AML-193 (cell line): ENCODE measurements around the gene MRPL28.
"Not testable (repeated sequence)": the region's sequence is repeated elsewhere in the genome, so short reads cannot be mapped to it uniquely, and the experiment has no call there.

Experiments used
- DNase-seq, 2 experiments: peaks; one replicate each; lab custom pipeline; 2025; lab: John Stamatoyannopoulos, UW

The MRPL28 gene

DNA sequence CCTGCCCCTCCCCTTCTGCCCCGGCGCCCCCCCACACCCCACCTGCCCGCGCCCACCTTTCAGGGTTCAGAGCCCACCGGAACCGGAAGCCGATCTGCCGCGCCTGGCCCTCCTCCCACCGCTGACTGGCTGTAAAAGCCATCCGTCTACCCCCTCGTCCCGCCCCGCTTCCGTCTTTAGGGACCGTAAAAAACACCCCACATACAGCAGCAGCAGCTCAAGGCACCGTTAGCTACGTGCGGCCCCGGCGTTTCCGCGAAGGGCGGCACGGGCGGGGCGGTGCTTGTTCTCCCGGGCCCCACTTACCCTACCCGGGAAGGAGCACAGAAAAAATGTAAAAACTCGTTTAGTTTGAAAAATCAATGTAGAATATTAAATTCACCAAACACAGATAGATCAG lies at the start of gene MRPL28:
Gene MRPL28 (minus strand): TSS at position 96 of the 400 bp plus-strand sequence. CDS start 320 bp downstream, outside the sequence.
- DNase-seq = peak; percentile 88 to 91

DNA sequence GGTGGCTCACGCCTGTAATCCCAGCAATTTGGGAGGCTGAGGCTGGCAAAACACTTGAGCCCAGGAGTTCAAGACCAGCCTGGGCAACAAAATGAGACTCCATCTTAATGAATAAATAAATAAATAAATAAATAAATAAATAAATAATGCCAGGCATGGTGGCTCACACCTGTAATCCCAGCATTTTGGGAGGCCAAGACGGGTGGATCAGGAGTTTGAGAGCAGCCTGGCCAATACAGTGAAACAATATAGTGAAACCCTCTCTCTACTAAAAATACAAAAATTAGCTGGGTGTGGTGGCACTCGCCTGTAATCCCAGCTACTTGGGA lies 44.8 kb upstream of the MRPL28 start:
- DNase-seq = not testable (repeated sequence)

DNA sequence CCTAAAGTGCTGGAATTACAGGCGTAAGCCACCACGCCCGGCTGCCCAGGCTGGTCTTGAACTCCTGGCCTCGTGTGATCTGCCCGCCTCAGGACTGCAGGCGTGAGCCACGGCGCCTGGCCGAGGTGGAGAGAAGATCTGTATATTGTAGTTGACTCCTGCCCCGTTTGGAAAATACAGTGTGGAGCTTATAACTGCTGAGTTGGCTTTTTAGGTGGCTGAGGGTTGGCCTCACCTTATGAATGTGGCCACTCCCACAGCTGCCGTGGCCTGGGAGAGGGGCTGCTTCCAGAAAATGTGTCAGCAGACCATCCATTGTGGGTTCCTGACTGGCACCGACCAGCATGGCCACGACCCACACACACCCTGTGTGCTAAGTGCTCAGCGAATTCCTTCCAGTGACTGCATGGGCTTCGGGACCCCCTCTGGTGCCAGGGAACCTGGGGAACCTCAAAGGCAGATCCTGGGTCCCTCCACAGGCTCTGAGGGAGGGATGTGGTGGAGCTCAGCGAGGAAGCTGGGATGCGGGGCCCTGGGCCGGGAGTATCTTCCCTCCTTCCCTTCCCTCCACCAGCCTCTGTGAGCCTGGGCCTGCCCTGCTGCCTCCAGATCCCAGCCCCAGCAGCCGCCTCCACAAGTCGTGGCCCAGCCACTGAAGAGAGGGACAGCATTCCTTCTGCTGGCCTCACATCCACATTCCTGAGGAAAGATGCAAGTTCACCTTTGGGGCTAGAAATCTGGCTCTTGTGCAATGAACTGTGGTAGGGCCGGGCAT lies 44.2 kb upstream of the MRPL28 start:
- DNase-seq = no peak

DNA sequence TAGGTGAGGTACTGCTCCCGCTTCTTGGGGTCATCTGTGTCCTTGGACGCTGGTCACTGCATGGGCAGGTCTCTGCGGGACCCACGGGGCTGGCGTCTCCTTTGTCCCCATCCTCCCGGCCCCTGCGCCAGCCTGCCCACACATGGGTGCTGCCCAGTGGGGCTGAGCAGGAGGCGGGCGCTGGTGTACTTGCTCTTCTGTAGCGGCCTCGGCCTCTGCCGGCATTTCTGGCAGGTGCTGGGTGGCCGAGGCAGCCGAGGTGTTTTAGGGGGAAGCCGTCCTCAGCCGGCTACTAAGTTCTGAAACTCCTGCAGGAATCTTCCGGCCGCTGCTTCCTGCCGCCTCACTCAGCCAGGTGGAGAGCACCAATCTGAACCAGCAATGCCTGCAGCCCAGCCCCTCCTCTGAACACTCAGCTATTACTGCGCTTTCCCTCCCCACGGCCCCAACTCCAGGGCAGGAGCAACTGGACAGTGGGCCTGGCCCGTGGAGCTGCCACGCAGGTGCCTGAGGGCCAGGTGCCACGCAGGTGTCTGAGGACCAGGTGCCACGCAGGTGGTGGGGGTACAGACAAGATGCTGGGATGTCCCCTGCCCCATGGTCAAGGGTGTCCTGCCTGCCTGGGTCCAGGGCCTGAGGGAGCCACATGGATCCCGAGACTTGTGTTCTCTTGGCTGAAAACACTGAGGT lies 41.4 kb upstream of the MRPL28 start:
- no peak for DNase-seq

DNA sequence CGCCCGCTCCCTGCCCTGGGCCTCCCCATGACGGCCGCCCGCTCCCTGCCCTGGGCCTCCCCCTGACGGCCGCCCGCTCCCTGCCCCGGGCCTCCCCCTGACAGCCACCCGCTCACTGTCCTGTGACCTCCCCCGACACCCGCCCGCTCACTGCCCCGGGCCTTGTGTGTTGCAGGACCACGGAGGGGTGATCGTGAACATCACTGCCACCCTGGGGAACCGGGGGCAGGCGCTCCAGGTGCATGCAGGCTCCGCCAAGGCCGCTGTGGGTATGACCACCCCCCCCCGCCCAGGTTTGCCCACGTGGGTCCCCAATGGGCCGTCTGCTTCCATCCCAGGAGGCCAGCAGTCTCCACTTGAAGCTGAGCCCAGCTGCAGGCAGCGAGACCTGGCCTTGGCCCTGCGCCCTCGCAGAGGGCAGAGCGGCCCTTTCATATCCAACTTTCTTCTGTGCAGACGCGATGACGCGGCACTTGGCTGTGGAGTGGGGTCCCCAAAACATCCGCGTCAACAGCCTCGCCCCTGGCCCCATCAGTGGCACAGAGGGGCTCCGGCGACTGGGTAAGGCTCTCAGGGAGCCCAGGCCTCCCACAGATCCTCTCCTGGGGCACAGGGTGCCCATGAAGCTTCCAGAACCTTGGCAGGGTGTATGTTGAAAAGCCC lies 40.3 kb upstream of the MRPL28 start:
- DNase-seq = no peak

DNA sequence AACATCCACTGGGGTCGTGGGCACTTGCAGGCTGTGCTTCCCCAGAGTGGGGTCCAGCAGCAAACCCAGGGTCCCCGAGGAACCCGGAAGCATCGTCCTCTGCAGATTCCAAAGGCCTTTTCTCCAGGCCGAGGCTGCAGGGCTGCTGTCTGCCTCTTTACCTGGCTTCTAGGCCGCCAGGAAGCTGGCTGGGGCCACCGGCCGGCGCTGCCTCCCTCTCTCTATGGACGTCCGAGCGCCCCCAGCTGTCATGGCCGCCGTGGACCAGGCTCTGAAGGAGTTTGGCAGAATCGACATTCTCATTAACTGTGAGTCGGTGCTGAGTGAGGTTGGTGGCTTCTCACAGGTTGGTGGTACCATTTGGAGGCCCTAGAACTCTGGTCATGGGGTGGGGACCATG lies 36.9 kb upstream of the MRPL28 start:
- DNase-seq = no peak

DNA sequence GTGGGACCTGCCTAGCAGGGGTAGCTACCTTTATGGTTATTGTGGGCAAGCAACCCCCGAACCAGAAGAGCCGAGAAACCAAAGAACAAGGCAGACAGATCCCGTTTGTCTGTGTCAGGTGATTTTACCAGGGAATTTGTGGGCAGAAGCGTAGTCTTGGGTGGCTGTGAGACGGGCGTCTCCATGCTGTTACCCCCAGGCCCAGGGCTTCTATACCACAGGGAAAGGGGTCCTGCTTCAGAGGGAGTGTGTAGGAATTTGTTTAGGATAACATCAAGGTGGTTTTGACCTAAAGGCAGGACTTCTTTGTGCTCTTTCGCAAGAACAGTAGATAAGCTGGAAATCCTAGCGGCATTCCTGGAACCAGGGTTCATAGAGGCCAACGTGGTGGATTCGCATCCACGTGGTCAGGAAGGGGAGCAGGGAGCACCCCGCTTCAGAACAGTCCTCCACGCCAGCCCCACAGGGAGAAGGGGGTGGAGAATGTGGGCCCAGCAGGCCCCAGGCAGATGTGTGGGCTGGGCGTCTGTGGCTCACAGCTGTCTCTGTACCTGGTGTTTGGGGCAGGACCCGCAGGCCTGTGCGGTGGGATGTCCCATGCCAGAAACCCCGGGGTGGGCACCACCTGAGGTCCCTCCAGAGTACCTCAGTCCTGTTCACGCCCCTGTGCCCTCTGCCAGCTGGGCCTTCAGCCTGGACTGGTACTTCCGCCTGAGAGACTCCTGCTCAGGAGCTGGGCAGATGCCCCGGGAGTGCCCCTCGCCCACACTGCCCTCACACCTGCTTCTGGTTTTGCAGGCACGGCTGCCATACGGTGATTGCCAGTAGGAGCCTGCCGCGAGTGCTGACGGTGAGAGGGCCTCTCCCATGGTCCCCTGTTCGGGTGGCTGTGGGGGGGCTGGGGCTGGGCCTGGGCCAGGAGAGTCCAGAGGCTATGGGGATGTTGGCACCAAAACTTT lies 35.5 kb upstream of the MRPL28 start:
- DNase-seq = no peak

DNA sequence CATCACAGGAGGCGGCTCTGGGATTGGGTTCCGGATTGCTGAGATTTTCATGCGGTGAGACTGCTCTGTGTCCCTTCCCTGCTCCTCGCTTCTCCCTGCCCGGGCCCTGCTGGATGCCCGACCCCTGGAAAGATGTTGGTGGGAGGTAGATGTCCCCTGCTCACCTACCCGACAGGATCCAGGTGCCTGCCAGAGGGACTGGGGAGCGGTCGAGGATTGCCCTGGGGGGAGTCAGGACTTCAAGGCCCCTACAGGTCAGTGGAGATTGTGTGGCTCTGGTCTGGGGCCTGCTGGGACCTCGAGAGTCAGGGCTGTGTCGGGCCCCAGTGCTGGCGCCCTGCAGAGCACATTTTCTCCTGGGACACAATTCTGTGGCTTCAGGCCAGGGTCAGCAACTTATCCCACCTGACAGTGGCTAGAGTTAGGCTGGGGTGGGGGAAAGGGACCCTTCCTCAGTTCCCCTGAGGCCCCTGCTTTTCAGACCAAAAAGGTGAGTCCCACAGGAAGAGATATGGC lies 34.7 kb upstream of the MRPL28 start:
- DNase-seq = no peak

DNA sequence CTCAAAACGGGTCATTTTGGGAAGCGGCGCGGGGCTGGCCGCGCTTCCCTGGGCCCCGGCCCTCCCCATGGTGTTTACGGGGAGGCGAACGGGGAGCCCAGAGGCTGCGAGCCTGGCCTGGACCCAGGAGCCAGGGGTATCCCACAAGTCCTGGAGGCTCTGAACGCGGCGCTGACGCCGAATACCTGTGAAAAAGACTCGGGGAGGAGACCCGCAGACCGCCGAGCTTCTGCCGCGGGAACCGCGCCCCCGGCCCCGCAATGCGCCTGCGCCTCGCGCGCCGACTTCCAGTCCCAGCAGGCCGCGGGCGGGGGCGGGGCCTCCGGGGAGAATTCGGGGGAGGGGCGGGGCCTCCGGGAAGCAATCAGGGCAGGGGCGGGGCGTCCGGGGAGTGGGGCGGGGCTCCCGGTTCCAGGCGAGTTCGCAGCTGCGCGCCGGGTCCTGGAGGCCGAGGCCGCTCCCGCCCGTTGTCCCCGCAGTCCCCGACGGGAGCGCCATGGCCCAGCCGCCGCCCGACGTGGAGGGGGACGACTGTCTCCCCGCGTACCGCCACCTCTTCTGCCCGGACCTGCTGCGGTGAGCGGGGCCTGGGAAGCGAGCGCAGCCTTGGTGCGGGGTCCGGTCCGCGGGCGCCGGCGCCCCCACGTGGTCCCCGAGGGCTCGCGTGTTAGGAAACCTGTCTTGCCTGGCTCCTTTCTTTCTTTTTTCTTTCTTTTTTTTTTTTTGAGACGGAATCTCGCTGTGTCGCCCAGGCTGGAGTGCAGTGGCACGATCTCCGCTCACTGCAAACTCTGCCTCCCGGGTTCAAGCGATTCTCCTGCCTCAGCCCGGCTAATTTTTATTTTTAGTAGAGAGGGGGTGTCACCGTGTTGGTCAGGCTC lies 31.4 kb upstream of the MRPL28 start, which contains the start of gene DECR2:
Gene DECR2 (plus strand): TSS at position 418 of the 881 bp plus-strand sequence. CDS start 79 bp downstream, at position 497.
- peak; percentile 74 to 83 for DNase-seq

DNA sequence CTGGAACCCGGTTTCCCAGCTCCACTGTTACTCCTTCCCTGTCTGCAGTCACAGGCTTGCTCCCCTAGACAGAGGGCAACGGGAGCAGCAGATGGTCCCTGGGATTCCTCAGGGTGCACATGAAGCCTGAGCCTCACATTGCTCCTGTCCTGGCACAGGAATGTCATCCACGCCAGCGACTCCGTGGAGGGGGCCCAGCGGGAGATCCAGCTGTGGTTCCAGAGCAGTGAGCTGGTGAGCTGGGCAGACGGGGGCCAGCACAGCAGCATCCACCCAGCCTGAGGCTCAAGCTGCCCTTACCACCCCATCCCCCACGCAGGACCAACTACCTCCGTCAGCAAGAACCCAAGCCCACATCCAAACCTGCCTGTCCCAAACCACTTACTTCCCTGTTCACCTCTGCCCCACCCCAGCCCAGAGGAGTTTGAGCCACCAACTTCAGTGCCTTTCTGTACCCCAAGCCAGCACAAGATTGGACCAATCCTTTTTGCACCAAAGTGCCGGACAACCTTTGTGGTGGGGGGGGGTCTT lies 29.8 kb upstream of the MRPL28 start:
- DNase-seq = no peak

DNA sequence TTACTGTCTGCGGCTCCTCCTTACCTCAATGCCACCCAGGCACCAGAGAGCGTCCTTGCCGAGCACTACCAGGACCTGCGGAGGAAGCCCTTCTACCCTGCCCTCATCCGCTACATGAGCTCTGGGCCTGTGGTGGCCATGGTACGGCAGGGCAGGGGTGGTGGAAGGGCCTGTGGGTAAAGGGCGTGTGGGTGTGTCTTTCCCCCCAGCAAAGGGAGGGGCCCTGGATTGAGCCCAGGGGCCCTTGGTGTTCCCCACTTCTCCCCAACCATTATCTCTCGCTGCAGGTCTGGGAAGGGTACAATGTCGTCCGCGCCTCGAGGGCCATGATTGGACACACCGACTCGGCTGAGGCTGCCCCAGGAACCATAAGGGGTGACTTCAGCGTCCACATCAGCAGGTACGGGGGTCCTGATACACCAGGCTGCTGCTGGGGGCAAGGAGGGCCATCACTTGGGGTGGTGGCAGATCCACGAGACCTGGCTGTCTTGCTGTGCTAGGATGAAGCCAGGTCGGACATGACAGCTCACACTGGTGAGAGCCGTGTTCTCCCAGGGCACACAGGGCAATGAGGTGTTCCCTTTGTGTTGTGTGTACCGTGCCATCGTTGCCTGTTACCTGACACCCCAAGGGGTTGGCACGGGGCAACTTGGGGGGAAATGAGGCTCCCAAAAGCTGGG lies 29.1 kb upstream of the MRPL28 start:
- DNase-seq = no peak

DNA sequence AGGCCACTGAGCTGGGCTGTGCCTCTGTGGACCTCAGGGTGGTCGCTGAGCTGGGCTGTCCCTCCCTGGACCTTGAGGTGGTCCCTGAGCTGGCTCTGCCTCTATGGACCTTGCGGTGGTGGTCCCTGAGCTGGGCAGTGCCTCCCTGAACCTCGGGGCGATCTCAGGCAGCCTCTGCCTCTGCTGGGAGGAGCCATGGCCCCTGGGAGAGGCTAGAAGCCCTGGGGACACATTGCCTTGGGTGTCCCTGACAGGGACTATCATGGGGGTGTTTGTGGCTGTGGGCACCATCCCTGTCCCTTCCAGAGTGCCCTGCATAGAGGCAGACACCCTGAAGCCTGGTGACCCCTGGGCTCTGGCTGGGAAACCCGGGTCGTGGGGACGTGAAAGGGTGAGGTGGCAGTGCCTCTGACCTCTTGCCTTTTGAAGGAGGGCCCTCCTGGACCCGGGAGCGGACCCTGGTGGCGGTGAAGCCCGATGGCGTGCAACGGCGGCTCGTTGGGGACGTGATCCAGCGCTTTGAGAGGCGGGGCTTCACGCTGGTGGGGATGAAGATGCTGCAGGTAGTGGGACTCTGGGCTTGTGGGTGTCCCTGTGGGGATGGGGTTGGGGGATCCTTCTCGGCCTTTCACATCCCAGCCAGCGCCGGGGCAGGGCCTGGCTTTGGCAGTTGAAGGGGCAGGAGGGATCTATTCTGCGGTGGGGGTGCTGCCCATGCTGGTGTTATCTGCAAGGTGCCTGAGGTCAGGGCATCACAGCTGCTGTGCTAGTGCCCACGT lies 28.4 kb upstream of the MRPL28 start:
- DNase-seq = no peak

DNA sequence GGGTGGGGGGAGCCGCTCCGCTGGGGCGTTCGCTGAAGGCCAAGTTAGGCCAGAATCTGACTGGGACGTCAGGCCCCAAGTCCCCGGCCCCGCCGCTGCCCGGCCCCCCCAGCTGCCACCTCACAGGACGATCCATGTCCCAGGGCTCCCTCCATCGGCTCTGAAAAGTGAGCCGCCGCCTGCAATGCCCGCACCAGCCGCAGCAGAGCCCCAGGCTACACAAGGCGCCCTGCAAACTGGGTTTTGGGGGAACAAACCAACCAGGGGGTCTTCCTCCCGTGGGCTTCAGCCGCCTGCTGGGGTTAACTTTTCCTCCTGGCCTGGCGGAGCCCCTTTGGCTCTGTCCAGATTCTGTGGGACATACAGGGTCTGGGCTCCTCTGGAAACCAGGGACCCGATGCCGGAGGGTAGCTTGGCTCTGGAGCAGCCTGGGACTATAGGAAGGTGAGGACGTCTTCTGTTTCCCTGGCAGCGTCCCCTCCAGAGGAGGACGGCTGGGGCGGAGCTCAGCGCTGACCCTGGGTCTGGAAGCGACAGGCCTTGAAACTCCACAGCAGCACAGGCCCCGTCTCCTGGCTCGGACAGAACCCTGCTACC lies 27.5 kb upstream of the MRPL28 start:
- DNase-seq = peak; percentile 22 to 45

DNA sequence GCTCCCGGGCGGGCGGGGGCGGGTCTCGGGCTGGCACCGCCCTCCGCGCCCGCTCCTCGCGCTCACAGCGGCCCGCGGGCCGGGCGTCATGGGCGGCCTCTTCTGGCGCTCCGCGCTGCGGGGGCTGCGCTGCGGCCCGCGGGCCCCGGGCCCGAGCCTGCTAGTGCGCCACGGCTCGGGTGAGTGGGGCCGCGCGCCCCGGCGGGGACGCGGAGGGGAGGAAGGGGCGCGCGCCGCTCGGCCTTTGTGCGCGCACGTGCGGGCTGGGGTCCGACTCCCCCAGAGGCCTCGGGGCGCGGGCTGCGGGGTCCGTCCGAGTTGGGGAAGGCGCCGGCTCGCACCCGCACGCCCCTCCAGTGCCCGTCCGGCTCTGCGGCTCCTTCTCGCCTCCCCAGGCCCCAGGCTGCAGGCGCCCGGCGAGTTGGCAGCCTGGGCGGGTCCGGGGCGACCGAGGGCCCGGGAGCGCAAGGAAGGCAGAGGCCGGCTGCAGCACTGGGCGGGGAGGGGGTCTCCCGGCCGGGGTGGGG lies 26.9 kb upstream of the MRPL28 start, which contains the start of gene NME4:
Gene NME4 (plus strand): TSS at position 65 of the 527 bp plus-strand sequence. CDS start 24 bp downstream, at position 89.
- DNase-seq = no peak

DNA sequence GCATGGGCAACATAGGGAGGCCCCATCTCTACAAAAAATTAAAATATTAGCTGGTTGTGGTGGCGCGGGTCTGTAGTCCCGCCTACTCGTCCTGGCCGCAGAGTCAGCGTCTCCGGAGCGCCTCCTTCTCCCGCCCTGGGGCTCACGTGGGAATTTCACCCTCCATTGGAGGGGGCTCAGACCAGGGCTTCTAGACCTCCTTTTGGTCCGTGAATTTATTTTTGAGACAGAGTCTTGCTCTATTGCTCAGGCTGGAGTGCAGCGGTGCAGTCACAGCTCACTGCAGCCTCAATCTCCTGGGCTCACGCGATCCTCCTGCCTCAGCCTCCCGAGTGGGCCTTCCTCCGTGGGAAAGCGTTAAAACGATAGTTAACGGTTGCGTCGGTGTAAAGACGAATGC lies 26.3 kb upstream of the MRPL28 start:
- DNase-seq = peak; percentile 54

DNA sequence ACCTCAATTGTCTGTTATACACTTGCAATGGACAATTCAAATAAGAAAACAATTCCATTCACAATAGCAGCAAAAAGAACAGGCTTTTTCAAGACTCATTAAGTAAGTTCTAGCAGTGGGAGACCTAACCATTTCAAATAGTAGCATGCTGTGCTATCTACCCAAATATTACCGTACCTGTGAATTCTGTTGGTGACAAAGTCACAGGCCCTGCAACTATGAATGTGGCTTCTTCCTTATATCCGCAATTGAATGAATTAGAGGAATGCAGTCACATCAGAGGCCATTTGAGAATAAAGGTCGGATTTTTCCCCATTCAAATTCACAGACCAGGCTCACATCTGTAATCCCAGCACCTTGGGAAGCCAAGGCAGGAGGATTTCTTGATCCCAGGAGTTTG lies 25.9 kb upstream of the MRPL28 start:
- DNase-seq = no peak

DNA sequence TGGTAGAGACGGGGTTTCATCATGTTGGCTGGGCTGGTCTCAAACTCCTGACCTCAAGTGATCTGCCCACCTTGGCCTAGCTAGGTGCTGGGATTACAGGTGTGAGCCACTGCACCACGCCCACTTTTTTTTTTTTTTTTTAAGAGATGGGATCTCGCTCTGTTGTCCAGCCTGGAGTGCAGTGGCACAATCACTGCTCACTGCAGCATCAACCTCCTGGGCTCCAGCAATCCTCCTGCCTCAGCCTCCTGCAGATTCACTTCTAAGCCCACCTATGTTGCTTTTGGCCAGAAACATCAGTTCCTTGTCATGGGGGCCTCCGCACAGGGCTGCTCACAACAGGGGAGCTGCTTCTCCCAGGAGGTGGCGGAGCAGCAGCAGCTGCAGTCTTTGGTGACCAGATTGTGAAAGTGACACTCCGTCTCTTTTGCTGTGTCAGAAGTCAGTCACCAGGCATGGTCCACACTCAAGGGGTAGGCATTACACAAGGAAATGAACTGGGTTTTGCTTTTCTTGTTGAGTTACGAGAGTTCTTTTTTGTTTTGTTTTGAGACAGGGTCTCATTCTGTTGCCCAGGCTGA lies 22.2 kb upstream of the MRPL28 start:
- DNase-seq = no peak

DNA sequence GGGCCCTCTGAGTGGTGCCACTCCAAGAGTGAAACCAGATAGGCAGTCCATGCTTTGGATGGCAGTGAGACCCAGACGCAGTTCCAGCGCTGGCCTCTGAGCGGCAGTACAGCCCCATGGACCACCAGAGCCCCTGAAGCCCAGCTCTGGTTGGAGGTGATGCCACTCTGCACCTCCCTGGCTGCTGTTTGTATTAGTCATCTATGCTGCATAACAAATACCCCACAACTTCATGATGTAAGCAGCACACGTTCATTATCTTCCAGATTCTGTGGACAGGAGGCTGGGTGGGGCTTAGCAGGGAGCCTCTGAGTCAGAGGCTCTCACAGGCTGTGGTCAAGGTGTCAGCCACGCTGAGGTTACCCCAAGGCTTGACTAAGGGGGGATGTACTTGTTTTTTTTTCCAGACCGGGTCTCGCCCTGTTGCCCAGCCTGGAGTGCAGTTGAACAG lies 21.6 kb upstream of the MRPL28 start:
- peak; percentile 56 to 64 for DNase-seq
